OCI-LY7 (cell line): ENCODE results near the gene TMPRSS9. TPM values are rescaled to one million over a fixed set of nuclear protein-coding genes. Genes with fewer than 3 reads are reported as not detected.

ENCODE experiments used
- BruUV-seq: library from RNA; stranded (reverse); fragments of 400-500 nt; replicated peaks from 2 replicates; lab custom pipeline; 2021; lab: Mats Ljungman, UMichigan
- CTCF ChIA-PET: fragments of 300-600 bp; sonication (Branson Sonifier 250); formaldehyde crosslinking; loops from one replicate; lab custom pipeline; 2022; ENCODE audit warnings: antibody characterized with exemption; ENCODE audit not compliant: unreplicated experiment; lab: Charles Lee
- POLR2A ChIA-PET: fragments of 300-600 bp; sonication (Branson Sonifier 250); formaldehyde crosslinking; loops from one replicate; lab custom pipeline; 2022; ENCODE audit warnings: antibody characterized with exemption; lab: Charles Lee
- DNase-seq: peaks from one replicate; pipeline ENCODE4 v3.0.0-alpha.2; 2015; ENCODE audit warnings: low spot score
- H2AFZ ChIP-seq: fragments of 200-600 bp; sonication (generic), shearing (Covaris generic); 2 replicates; pipeline ENCODE4 v1.6.1; 2014; ENCODE audit warnings: mild to moderate bottlenecking, antibody characterized with exemption, low read length, moderate library complexity
- H3K27ac ChIP-seq: fragments of 200-600 bp; sonication (generic); 2 replicates; pipeline ENCODE4 v1.5.1; 2014; ENCODE audit warnings: mixed run types, low read depth, mild to moderate bottlenecking, moderate library complexity, low read length, inconsistent platforms; ENCODE audit not compliant: poor library complexity, severe bottlenecking
- H3K36me3 ChIP-seq: fragments of 200-600 bp; sonication (generic); 2 replicates; pipeline ENCODE4 v1.6.1; 2014; ENCODE audit warnings: mild to moderate bottlenecking, antibody characterized with exemption, low read length, moderate library complexity, mixed read lengths; ENCODE audit not compliant: insufficient read depth
- H3K4me1 ChIP-seq: fragments of 200-600 bp; sonication (generic); 2 replicates; pipeline ENCODE4 v1.5.1; 2014; ENCODE audit warnings: mild to moderate bottlenecking, low read length; ENCODE audit not compliant: insufficient read depth, poor library complexity, severe bottlenecking
- H3K4me2 ChIP-seq: fragments of 200-600 bp; sonication (generic); 2 replicates; pipeline ENCODE4 v1.6.1; 2014; ENCODE audit warnings: mild to moderate bottlenecking, low read length
- H3K4me3 ChIP-seq: fragments of 200-600 bp; sonication (generic); 2 replicates; pipeline ENCODE4 v1.5.1; 2014; ENCODE audit warnings: mild to moderate bottlenecking, low read depth, low read length; ENCODE audit not compliant: poor library complexity, severe bottlenecking
- H3K79me2 ChIP-seq: fragments of 200-600 bp; sonication (generic); 2 replicates; pipeline ENCODE4 v1.6.1; 2016; ENCODE audit warnings: low read depth, mild to moderate bottlenecking, low read length, moderate library complexity, mixed read lengths; ENCODE audit not compliant: insufficient read depth
- H3K9me2 ChIP-seq: fragments of 200-600 bp; sonication (generic); 2 replicates; pipeline ENCODE4 v1.6.1; 2016; ENCODE audit warnings: mild to moderate bottlenecking, low read length, mixed read lengths; ENCODE audit not compliant: insufficient read depth
- H3K9me3 ChIP-seq: fragments of 200-600 bp; sonication (generic); 2 replicates; pipeline ENCODE4 v1.6.1; 2014; ENCODE audit warnings: mild to moderate bottlenecking, mixed run types, low read length, mixed read lengths
- H4K20me1 ChIP-seq: fragments of 200-600 bp; sonication (generic); 2 replicates; pipeline ENCODE4 v1.6.1; 2014; ENCODE audit warnings: mild to moderate bottlenecking, antibody characterized with exemption, low read length, moderate library complexity, mixed read lengths; ENCODE audit not compliant: insufficient read depth
- EZH2phosphoT487 ChIP-seq: fragments of 200-600 bp; sonication (generic); IDR thresholded peaks from 2 replicates; pipeline ENCODE4 v1.6.1; 2018; ENCODE audit warnings: low read depth, borderline replicate concordance, mild to moderate bottlenecking, mixed run types, antibody characterized with exemption, low read length, moderate library complexity, mixed read lengths
- intact Hi-C: fragments of 100-400 bp; cut with micrococcal nuclease; formaldehyde crosslinking; loops from one replicate; pipeline ENCODE4 v1.10.0; 2022; ENCODE audit not compliant: unreplicated experiment
- total RNA-seq, 2 experiments: library from RNA; depleted of rRNA in 1 of 2; stranded (reverse); fragments of >200 nt in 1 of 2; shearing (Covaris generic) in 1 of 2; gene quantifications; 2 replicates each; pipeline ENCODE4 v1.2.3, GENCODE V29; 2014 to 2022
- TF ChIP-seq, protein P1 (sequence below): fragments of 200-600 bp; sonication (generic); conservative IDR thresholded peaks from 2 replicates; pipeline ENCODE4 v1.5.1; 2014; ENCODE audit warnings: mild to moderate bottlenecking, antibody characterized with exemption, low read length, moderate library complexity, mixed read lengths

Gene TMPRSS9
- total RNA-seq, 2 experiments from 2014 or later: 0.44 TPM; not detected in 1

DNA sequence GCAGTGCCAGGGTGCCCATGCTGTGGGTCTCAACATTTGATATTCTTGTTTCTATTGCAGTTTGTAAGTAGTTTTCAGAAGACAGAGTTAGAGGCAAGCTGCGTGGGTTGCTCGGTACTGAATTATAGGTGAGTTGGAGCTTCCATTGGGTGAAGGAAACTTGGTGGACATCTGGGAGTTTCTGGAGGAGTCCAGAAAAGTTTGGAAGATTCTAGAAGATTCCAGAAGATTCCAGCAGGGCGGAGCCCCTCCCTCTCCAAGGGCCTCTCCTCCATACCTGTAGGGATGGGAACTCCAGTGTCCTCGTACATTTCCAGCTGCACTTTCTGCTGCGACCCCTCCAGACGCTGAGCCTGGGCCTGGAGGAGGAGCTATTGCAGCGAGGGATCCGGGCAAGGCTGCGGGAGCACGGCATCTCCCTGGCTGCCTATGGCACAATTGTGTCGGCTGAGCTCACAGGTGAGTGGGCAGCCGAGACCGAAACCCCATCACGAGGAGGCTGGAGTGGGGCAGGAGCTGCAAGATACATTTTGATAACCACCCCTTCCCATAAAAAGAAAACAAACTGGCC, 38.8 kb downstream of the TMPRSS9 start:
- H3K79me2 ChIP-seq: no peaks in the 10 kb centered on the region
- no peaks in the 10 kb centered on the region for H3K9me3 ChIP-seq
- intact Hi-C loops: no loop called here
- no peak for DNase-seq
- no peaks in the 10 kb centered on the region for H4K20me1 ChIP-seq
- H3K9me2 ChIP-seq: no peaks in the 10 kb centered on the region
- CTCF ChIA-PET: no interaction called here
- peaks cover 14% of the 10 kb centered on the region for H3K4me1 ChIP-seq
- no peak for TF ChIP-seq EZH2phosphoT487
- TF ChIP-seq, protein P1, sequence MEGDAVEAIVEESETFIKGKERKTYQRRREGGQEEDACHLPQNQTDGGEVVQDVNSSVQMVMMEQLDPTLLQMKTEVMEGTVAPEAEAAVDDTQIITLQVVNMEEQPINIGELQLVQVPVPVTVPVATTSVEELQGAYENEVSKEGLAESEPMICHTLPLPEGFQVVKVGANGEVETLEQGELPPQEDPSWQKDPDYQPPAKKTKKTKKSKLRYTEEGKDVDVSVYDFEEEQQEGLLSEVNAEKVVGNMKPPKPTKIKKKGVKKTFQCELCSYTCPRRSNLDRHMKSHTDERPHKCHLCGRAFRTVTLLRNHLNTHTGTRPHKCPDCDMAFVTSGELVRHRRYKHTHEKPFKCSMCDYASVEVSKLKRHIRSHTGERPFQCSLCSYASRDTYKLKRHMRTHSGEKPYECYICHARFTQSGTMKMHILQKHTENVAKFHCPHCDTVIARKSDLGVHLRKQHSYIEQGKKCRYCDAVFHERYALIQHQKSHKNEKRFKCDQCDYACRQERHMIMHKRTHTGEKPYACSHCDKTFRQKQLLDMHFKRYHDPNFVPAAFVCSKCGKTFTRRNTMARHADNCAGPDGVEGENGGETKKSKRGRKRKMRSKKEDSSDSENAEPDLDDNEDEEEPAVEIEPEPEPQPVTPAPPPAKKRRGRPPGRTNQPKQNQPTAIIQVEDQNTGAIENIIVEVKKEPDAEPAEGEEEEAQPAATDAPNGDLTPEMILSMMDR: no peak
- no peak overlapping the region for H3K4me3 ChIP-seq
- no peak overlapping the region for H3K27ac ChIP-seq
- H2AFZ ChIP-seq: no peak overlapping the region
- H3K4me2 ChIP-seq: no peak overlapping the region
- H3K36me3 ChIP-seq: no peaks in the 10 kb centered on the region
- POLR2A ChIA-PET: no interaction called here
- BruUV-seq: no TSS peak

DNA sequence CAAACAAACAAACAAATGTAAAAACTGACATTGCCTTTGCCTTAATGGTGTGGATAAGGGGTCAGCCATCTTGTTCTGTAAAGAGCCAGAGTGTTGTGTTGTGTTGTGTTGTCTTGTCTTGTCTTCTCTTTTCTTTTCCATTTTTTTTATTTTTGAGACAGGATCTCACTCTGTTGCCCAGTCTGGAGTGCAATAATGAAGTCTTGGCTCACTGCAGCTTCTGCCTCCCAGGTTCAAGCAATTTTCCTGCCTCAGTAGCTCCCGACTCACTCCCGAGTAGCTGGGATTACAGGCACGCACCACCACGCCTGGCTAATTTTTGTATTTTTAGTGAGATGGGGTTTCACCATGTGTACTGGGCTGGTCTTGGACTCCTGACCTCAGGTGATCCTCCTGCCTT, 39.5 kb downstream of the TMPRSS9 start:
- no peaks in the 10 kb centered on the region for H4K20me1 ChIP-seq
- no peaks in the 10 kb centered on the region for H3K9me3 ChIP-seq
- H3K9me2 ChIP-seq: no peaks in the 10 kb centered on the region
- no peaks in the 10 kb centered on the region for H3K36me3 ChIP-seq
- TF ChIP-seq, protein P1: no peak
- TF ChIP-seq EZH2phosphoT487: no peak
- no peaks in the 10 kb centered on the region for H3K79me2 ChIP-seq
- no peak overlapping the region for H3K27ac ChIP-seq
- peaks cover 7% of the 10 kb centered on the region for H3K4me1 ChIP-seq
- no peak overlapping the region for H3K4me2 ChIP-seq
- POLR2A ChIA-PET: no interaction called here
- H2AFZ ChIP-seq: no peak overlapping the region
- BruUV-seq: no TSS peak
- H3K4me3 ChIP-seq: no peak overlapping the region
- CTCF ChIA-PET: no interaction called here
- intact Hi-C loops: no loop called here
- no peak for DNase-seq

DNA sequence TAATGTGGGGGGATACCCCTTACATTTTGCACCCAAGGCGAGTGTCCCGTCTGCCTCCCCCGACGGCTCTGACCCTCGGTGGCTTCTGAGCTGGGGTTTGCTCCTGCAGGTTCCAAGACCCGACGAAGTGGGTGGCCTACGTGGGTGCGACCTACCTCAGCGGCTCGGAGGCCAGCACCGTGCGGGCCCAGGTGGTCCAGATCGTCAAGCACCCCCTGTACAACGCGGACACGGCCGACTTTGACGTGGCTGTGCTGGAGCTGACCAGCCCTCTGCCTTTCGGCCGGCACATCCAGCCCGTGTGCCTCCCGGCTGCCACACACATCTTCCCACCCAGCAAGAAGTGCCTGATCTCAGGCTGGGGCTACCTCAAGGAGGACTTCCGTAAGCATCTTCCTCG, 48.2 kb downstream of the TMPRSS9 start:
- H4K20me1 ChIP-seq: no peaks in the 10 kb centered on the region
- DNase-seq: no peak
- intact Hi-C loops: no loop called here
- H3K36me3 ChIP-seq: no peaks in the 10 kb centered on the region
- no peaks in the 10 kb centered on the region for H3K9me3 ChIP-seq
- CTCF ChIA-PET: no interaction called here
- no peak overlapping the region for H2AFZ ChIP-seq
- H3K27ac ChIP-seq: no peak overlapping the region
- H3K79me2 ChIP-seq: no peaks in the 10 kb centered on the region
- no peak overlapping the region for H3K4me3 ChIP-seq
- no TSS peak for BruUV-seq
- H3K4me1 ChIP-seq: no peaks in the 10 kb centered on the region
- no peak overlapping the region for H3K4me2 ChIP-seq
- POLR2A ChIA-PET: no interaction called here
- TF ChIP-seq, protein P1: no peak
- TF ChIP-seq EZH2phosphoT487: no peak
- H3K9me2 ChIP-seq: no peaks in the 10 kb centered on the region
